ENCODE data around the gene KSR1.

DNA sequence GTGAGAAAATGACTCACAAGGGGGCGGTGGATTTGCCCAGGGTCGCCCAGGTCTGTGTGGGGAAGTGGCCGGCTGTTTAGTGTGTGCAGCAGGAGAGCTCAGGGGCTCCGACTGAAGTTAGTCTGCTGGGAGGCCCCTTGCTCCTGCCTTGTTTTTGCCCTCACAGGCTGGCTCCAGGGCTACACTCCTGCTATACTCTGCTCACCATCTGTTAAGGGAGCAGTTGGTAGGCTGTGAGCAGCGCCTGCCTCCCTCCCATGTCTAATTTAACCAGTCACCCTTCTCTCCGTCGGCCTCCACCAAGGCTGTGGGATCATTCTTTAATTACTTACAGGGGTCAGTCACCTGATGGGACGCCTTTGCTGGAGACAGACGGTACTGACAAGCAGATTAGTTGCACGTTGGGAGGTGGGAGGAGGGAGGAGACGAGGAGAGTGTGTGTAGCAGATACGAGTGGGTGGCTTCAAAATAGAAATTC, 35.5 kb downstream of the KSR1 start:
- TF ChIP-seq, protein P1, sequence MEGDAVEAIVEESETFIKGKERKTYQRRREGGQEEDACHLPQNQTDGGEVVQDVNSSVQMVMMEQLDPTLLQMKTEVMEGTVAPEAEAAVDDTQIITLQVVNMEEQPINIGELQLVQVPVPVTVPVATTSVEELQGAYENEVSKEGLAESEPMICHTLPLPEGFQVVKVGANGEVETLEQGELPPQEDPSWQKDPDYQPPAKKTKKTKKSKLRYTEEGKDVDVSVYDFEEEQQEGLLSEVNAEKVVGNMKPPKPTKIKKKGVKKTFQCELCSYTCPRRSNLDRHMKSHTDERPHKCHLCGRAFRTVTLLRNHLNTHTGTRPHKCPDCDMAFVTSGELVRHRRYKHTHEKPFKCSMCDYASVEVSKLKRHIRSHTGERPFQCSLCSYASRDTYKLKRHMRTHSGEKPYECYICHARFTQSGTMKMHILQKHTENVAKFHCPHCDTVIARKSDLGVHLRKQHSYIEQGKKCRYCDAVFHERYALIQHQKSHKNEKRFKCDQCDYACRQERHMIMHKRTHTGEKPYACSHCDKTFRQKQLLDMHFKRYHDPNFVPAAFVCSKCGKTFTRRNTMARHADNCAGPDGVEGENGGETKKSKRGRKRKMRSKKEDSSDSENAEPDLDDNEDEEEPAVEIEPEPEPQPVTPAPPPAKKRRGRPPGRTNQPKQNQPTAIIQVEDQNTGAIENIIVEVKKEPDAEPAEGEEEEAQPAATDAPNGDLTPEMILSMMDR (IDR thresholded peaks at IDR 0.05; ENCODE audit: poor library complexity, severe bottlenecking) = no peak
- no peak for TF ChIP-seq EZH2 (IDR thresholded peaks at IDR 0.05; ENCODE audit: borderline replicate concordance, insufficient read depth, low read length, poor library complexity, severe bottlenecking)
- TF ChIP-seq, protein P2, sequence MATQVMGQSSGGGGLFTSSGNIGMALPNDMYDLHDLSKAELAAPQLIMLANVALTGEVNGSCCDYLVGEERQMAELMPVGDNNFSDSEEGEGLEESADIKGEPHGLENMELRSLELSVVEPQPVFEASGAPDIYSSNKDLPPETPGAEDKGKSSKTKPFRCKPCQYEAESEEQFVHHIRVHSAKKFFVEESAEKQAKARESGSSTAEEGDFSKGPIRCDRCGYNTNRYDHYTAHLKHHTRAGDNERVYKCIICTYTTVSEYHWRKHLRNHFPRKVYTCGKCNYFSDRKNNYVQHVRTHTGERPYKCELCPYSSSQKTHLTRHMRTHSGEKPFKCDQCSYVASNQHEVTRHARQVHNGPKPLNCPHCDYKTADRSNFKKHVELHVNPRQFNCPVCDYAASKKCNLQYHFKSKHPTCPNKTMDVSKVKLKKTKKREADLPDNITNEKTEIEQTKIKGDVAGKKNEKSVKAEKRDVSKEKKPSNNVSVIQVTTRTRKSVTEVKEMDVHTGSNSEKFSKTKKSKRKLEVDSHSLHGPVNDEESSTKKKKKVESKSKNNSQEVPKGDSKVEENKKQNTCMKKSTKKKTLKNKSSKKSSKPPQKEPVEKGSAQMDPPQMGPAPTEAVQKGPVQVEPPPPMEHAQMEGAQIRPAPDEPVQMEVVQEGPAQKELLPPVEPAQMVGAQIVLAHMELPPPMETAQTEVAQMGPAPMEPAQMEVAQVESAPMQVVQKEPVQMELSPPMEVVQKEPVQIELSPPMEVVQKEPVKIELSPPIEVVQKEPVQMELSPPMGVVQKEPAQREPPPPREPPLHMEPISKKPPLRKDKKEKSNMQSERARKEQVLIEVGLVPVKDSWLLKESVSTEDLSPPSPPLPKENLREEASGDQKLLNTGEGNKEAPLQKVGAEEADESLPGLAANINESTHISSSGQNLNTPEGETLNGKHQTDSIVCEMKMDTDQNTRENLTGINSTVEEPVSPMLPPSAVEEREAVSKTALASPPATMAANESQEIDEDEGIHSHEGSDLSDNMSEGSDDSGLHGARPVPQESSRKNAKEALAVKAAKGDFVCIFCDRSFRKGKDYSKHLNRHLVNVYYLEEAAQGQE (IDR thresholded peaks at IDR 0.05; ENCODE audit: borderline replicate concordance) = no peak
- no peak for TF ChIP-seq MXI1 (conservative IDR thresholded peaks at IDR 0.05; ENCODE audit: poor library complexity, severe bottlenecking)
- TF ChIP-seq SMC3 (conservative IDR thresholded peaks at IDR 0.05; ENCODE audit: poor library complexity) = no peak
- no peak for TF ChIP-seq TAF1 (IDR thresholded peaks at IDR 0.05; ENCODE audit: low read depth)
